ENCODE measurements around the gene BMP6.

DNA sequence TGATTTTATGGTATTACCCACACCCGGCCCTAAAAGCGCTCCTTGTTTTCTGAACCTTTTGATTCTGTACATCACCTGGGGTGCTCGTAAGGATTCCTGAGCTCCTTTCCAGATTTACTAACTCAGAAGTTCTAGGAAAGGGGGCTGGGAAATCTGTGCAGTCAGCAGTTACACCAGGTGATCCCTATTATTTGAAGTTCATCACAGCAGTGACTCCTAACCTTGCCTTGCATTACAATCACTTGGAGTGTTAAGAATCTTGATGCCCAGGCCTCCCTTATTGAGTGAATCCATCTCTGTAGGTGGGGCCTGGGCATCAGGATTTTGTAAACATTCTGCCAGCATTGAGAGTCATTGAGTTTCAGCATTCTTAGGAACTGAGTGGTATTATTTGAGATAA lies 44.7 kb downstream of the BMP6 start:
- TF ChIP-seq, protein P1, sequence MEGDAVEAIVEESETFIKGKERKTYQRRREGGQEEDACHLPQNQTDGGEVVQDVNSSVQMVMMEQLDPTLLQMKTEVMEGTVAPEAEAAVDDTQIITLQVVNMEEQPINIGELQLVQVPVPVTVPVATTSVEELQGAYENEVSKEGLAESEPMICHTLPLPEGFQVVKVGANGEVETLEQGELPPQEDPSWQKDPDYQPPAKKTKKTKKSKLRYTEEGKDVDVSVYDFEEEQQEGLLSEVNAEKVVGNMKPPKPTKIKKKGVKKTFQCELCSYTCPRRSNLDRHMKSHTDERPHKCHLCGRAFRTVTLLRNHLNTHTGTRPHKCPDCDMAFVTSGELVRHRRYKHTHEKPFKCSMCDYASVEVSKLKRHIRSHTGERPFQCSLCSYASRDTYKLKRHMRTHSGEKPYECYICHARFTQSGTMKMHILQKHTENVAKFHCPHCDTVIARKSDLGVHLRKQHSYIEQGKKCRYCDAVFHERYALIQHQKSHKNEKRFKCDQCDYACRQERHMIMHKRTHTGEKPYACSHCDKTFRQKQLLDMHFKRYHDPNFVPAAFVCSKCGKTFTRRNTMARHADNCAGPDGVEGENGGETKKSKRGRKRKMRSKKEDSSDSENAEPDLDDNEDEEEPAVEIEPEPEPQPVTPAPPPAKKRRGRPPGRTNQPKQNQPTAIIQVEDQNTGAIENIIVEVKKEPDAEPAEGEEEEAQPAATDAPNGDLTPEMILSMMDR (conservative IDR thresholded peaks at IDR 0.05; ENCODE audit: low read depth, low read length): no peak
- TF ChIP-seq EZH2 (IDR thresholded peaks at IDR 0.05; ENCODE audit: low read length, unreplicated experiment): no peak
- TF ChIP-seq EZH2phosphoT487 (IDR thresholded peaks at IDR 0.05; ENCODE audit: borderline replicate concordance, low read length): no peak

Measured in PC-3 (cell line).